GM21447 (cell line): Measurements from ENCODE around the gene PARD3.

Experiments used
- ATAC-seq: cut with Tn5 transposase; IDR thresholded peaks from one replicate; pipeline ENCODE4 v1.9.1; 2021; ENCODE audit not compliant: unreplicated experiment

The PARD3 gene

DNA sequence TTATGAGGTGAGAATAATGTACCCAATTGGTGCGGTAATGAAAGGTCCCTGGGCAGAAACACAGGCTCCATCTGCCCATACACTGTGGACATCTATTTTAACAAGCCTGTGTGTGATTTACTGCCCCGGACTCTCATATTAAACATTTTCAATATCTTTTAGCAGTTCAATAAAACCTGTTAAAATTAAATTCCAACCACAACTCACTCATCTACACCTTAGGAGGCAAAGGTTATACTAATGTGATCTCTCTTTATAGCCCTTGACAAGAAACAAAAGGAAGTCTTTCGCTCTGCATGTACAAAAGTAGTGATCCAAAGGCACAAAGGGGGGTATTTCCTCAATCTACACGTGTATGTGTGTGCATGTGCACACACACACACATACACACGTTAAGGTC lies 186.0 kb downstream of the PARD3 start:
- no peak for ATAC-seq

DNA sequence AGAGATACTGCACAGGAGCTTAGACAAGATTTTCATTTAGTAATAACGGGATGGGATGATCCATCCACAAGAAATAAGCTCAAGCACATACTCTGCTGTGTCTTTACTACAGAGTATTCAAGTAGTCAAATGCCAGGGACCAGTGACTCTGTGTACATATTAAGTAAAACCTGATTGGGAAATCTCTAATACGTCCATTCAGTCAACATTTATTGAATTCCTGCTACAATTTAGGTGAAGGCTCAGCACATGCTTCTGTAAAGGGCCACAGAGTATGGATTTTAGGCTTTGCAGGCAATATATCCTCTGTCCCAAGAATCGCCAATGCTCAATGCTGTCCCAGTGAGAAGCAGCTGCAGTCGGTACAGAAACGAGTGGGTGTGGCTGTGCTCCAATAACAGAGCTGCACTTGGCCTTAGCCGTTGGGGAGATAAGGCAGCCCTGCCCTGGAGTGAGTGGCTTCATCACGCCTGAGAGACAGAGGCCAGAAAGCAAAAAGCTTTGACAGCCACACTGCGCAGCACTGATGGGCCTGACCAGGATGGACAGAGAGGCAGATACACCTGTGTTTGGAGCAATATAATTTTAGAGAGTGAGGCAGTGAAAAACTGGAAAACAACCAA lies 186.8 kb downstream of the PARD3 start:
- no peak for ATAC-seq

- ATAC-seq = no peak
Observed at GRCh38 chr10:34627741-34628140, 187.4 kb downstream of the PARD3 start.

DNA sequence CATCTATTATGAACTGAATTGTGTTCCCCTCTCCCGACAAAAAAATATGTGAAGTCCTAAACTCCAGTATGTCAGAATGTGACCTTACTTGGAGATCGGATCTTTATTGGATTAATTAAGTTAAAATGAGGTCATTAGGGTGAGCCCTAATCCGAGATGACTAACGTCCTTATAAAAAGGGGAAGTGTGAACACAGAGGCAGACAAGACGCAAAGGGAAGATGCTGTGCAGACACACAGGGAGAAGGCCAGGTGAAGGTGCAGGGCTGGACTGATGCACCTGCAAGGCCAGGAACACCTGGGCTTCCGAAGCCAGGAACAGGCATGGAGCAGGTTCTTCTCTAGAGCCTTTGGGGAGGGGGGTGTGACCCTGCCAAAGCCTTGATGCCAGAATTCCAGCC lies 187.8 kb downstream of the PARD3 start:
- no peak for ATAC-seq

DNA sequence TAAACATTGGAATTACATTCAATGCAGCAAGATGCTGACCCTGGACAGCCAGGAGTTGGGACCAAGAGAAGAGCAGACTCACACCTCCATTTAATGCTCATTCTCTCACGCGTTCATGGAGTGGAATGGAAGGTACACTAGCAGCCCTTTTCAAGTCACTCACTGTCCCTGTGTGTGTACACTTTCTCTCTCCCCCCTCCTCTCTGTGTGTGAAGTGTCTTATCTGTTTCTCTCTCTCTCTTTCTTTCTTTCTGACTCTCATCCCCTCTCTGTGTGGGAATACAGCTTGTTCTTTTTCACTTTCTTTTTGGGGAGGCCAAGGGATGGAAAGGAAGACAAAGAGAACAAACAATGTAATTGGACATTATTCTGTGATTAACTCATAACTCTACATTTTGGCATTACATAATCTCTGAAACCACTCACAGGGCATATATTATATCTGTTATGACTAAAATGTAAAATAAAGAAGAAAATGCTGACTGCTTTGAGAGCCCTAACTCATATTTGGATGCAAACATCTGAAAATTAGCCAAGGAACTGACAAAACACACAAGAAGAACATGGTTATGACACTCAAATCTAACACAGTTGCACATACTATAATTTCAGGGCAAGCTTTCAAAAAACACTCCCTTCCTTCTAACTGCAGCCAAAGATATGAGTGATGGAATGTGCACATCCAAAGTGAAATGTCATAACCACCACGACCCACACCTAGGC lies 188.8 kb downstream of the PARD3 start:
- no peak for ATAC-seq

GRCh38 chr10:34624323-34625153 lies 190.6 kb downstream of the PARD3 start:
- ATAC-seq = no peak

GRCh38 chr10:34622945-34623344 lies 192.2 kb downstream of the PARD3 start:
- ATAC-seq = no peak

GRCh38 chr10:34618611-34619010 lies 196.5 kb downstream of the PARD3 start:
- ATAC-seq = no peak

DNA sequence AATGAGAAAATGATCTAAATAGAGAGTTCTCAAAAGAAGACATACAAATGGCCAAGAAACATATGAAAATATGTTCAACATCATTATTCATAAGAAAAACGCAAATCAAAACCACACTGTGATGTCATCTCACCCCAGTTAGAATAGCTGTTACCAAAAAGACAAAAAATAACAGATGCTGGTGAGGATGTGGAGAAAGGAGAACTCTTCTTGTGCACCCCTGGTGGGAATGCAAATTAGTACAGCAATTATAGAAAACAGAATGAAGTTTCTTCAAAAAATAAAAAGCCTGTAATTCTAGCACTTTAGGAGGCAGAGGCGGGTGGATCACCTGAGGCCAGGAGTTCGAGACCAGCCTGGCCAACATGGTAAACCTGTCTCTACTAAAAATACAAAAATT lies 199.3 kb downstream of the PARD3 start:
- ATAC-seq = no peak

DNA sequence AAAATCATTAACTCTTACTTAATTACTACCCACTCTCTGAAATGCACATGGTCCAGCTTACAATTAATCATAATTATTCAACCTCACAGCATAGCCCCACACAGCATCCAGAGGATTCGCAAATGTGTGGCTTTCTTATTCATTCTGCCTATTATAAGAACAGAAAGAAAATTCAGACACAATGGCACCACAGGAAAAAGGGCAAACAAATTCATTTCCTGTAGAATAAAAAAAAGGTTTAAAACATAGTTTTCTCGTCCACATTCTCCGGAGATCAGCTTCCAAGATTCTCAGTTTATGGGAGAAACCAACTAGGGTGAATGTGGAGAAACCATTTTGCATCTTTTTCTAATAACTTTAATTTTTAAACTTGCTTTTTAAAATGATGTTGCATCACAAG lies 201.6 kb downstream of the PARD3 start:
- no peak for ATAC-seq

DNA sequence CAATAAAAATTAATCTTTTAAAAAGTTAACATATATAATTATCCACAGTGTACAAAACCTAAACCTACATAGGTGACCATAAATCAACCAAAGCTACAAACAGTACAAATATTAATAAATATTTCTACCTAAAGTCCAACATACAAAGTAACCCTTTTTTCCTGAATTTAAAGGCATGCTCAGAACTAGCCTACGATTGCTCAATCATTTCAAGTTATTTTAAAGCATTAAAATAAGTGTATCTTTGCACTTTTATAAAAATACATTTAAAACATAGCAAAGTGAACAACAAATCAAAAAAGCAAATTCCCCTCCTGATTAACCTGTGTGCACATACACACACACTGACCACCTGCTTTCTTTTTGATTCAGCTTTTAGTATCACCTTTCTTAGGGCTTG lies 202.2 kb downstream of the PARD3 start:
- ATAC-seq = no peak

- no peak for ATAC-seq
Observed at GRCh38 chr10:34612446-34612845, 202.7 kb downstream of the PARD3 start.

GRCh38 chr10:34609287-34609940 lies 205.7 kb downstream of the PARD3 start:
- no peak for ATAC-seq

DNA sequence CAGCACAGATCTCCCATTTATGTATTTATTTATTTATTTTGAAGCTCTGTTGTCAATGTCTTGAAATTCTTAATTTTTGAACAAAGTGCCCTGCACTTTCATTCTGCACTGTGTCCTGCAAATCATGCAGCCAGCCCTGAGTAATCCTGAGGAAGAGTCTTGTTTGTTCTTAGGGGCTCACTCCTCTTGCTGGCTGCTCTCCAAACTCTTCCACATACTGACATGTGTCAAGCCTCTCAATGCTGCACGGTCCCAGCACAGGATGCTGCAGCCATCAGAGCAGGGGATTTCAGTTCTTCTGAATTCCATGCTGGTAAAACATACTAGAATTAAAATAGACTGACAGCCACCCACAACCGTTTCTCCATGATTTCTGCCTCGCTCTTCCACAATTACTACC lies 207.2 kb downstream of the PARD3 start:
- no peak for ATAC-seq

DNA sequence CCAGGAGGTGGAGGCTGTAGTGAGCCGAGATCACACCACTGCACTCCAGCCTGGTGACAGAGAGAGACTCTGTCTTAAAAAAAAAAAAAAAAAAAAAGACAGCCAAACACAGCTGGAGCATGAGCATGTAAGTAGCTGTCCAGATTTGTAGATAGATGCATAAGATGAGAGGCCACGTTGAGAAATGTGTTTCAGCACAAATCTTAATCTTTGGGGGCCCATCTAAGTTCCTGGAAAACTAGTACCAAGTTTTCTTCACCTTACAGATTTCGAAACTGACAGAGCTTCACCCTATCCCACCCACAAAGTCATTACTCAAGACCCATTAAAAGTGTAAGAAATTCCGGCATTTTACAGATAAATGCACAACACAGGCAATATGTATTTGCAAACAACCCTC lies 208.2 kb downstream of the PARD3 start:
- ATAC-seq = no peak

DNA sequence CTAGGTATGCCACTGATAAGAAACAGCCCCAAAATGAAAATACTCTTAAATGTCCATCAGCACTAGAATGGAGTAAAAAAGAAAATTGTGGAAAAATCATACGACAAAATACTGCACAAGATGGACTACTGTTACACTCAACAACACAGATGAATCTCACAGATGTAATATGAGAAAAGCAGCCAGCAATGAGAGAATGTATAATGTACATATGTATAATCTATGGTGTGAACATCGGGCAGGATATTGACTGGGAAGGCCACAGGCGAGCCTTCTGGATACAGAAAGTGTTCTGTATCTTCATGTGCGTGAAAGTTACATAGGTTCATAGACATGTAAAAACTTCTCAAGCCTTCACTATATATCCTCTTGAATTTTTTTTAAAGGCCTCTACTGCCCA lies 212.6 kb downstream of the PARD3 start:
- no peak for ATAC-seq

GRCh38 chr10:34601691-34602090 lies 213.4 kb downstream of the PARD3 start:
- no peak for ATAC-seq

DNA sequence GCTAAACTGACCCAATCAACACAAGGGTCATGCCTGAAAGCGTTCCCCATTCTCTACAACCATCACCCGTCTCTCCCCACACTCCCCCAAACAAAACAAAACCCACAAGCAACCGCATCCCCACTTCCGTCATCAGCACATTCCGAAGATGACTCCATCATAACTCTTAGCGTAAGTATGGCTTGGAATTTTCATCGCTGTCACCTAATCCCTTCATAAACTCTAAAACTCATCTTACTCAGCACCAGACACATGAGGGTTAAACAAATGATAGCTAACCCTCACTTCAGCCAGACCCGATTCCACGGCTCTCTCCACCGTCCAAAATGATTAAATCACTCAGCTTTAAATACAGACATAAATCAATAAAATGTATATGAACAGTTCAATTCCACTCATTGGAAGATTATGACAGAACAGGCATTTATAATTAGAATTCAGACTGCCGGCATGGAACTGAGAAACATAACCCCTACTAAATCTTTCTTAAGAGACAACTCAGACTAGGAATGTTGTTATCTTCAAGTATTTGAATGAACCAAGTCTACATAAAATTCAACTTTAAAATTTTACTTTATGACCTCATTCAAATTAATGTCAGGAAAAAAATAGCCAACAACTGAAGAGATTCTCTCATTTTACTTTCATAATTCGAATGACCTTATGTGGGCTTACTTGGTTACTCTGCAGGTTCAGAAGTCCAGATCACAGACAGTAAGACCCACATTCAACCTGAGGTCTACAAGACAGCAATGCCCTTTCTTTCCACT lies 215.9 kb downstream of the PARD3 start:
- no peak for ATAC-seq

DNA sequence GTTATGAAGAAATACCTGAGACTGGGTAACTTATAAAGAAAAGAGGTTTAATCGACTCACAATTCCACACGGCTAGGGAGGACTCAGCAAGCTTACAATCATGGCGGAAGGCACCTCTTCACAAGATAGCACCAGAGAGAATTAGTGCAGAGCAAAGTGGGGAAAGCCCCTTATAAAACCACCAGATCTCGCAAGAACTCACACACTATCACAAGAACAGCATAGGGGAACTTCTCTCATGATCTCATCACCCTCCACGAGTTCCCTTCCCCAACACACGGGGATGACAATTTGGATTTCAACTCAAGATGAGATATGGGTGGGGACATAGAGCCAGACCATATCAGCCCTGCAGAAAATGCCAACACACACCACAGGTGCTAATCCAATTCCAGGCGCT lies 218.7 kb downstream of the PARD3 start:
- no peak for ATAC-seq

DNA sequence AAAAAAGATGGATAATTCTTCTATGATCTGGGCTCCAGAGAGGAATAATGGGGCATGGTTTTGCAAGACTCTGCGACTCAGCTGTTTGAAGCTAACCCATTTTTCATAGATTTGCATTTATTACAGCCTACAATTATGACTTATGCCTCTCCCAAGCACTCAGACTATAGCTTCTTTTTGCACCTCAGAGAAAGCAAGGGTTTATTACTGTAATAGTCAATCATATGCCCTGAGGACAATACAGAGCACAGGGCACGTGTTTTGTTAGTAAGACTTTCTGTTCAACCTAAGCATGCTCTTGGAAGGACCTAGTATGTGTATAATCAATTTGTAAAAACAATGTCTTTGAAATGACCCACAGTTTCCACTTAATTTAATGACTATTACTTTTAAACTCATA lies 221.2 kb downstream of the PARD3 start:
- no peak for ATAC-seq

DNA sequence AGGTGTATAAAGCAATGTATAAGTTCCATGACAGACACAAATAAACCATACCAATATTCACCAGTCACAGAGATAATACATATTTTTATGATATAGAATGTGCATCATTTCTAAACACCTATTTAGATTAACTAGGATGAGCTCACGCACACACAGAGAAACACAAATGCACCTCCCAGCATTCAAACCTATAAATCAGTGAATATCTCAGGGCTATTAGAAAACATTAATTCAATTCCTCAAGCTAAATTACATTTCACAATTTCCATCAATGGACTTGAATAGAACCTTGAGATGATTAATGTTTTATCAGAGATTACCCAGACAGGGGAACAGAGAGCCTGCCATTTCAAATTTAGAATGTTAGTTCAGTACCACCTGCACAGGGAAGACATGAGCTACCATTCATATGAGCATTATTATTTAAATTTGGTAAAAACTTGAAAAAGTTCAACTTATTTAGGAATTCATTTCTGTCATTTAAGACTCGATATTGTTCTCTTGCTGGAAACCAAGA lies 221.7 kb downstream of the PARD3 start:
- ATAC-seq = no peak
